GM21825 (cell line): Measurements from ENCODE around the gene SPHK1.

Experiments
- ATAC-seq: cut with Tn5 transposase; IDR thresholded peaks from one replicate; pipeline ENCODE4 v1.9.1; 2021; ENCODE audit warnings: mild to moderate bottlenecking, moderate library complexity; ENCODE audit not compliant: unreplicated experiment

The SPHK1 gene

GRCh38 chr17:76405607-76405966 is 21.2 kb downstream of the SPHK1 start:
- ATAC-seq = no peak

- ATAC-seq = no peak
Measured at GRCh38 chr17:76405967-76406647, 21.7 kb downstream of the SPHK1 start.

GRCh38 chr17:76407509-76407908 is 23.1 kb downstream of the SPHK1 start:
- ATAC-seq = no peak

- ATAC-seq = no peak
Measured at GRCh38 chr17:76408037-76408849, 23.8 kb downstream of the SPHK1 start.

- ATAC-seq = no peak
Measured at GRCh38 chr17:76410328-76410965, 26.0 kb downstream of the SPHK1 start.

- no peak for ATAC-seq
Measured at GRCh38 chr17:76411247-76411646, 26.8 kb downstream of the SPHK1 start.

GRCh38 chr17:76414334-76415295 is 30.2 kb downstream of the SPHK1 start:
- ATAC-seq = no peak

GRCh38 chr17:76415786-76416185 is 31.4 kb downstream of the SPHK1 start:
- ATAC-seq = no peak

- no peak for ATAC-seq
Measured at GRCh38 chr17:76416457-76416856, 32.0 kb downstream of the SPHK1 start.

- no peak for ATAC-seq
Measured at GRCh38 chr17:76416899-76417298, 32.5 kb downstream of the SPHK1 start.

GRCh38 chr17:76417499-76418143 is 33.2 kb downstream of the SPHK1 start:
- ATAC-seq = no peak

GRCh38 chr17:76419576-76420260 is 35.3 kb downstream of the SPHK1 start:
- ATAC-seq = no peak

GRCh38 chr17:76420356-76421043 is 36.1 kb downstream of the SPHK1 start:
- no peak for ATAC-seq

GRCh38 chr17:76421044-76421407 is 36.6 kb downstream of the SPHK1 start:
- ATAC-seq = no peak

- ATAC-seq = no peak
Measured at GRCh38 chr17:76422406-76422805, 38.0 kb downstream of the SPHK1 start.

GRCh38 chr17:76422860-76423259 is 38.5 kb downstream of the SPHK1 start:
- ATAC-seq = no peak

GRCh38 chr17:76426853-76427252 is 42.4 kb downstream of the SPHK1 start:
- no peak for ATAC-seq

- no peak for ATAC-seq
Measured at GRCh38 chr17:76427501-76428231, 43.3 kb downstream of the SPHK1 start.

GRCh38 chr17:76428511-76428910 is 44.1 kb downstream of the SPHK1 start:
- ATAC-seq = no peak
